Liver (tissue), 9 donors: ENCODE results near the gene PRSS1. TPM values are rescaled to one million over a fixed set of nuclear protein-coding genes. Genes with fewer than 3 reads are reported as not detected.

Source experiments
- DNase-seq: peaks from one replicate; pipeline ENCODE4 v3.0.0-alpha.2; 2017; ENCODE audit warnings: low spot score
- H3K27ac ChIP-seq, 2 donors: one replicate each; pipeline ENCODE4 v1.7.0; 2013; ENCODE audit warnings: inconsistent platforms in 2 of 2, low read length in 2 of 2, control low read depth in 1 of 2, low read depth in 1 of 2, mild to moderate bottlenecking in 1 of 2
- H3K27me3 ChIP-seq, 4 donors: one replicate each; pipeline versions ENCODE4 v1.6.1 to v1.7.0; 2013; ENCODE audit warnings: low read length in 3 of 4, inconsistent platforms in 1 of 4, mild to moderate bottlenecking in 1 of 4, moderate library complexity in 1 of 4; ENCODE audit not compliant: control insufficient read depth in 4 of 4, insufficient read depth in 4 of 4
- H3K36me3 ChIP-seq, 4 donors: one replicate each; pipeline versions ENCODE4 v1.6.1 to v1.7.0; 2013; ENCODE audit warnings: low read length in 3 of 4, mild to moderate bottlenecking in 3 of 4, low read depth in 1 of 4, moderate library complexity in 1 of 4; ENCODE audit not compliant: control insufficient read depth in 4 of 4, insufficient read depth in 3 of 4
- H3K4me1 ChIP-seq, 4 donors: one replicate each; pipeline versions ENCODE4 v1.6.1 to v1.7.0; 2013; ENCODE audit warnings: low read length in 3 of 4, mild to moderate bottlenecking in 3 of 4, moderate library complexity in 1 of 4; ENCODE audit not compliant: control insufficient read depth in 4 of 4, insufficient read depth in 4 of 4
- H3K4me3 ChIP-seq, 3 donors: one replicate each; pipeline versions ENCODE4 v1.6.1 to v1.7.0; 2013; ENCODE audit warnings: low read length in 3 of 3, control low read depth in 1 of 3, low read depth in 1 of 3, mild to moderate bottlenecking in 1 of 3
- H3K9ac ChIP-seq, 2 donors: one replicate each; pipeline ENCODE4 v1.7.0; 2013; ENCODE audit warnings: low read length in 2 of 2, mild to moderate bottlenecking in 2 of 2, moderate library complexity in 2 of 2, control low read depth in 1 of 2, low read depth in 1 of 2
- H3K9me3 ChIP-seq, 4 donors: one replicate each; pipeline versions ENCODE4 v1.6.1 to v1.7.0; 2013; ENCODE audit warnings: low read length in 3 of 4; ENCODE audit not compliant: control insufficient read depth in 4 of 4
- ATF3 ChIP-seq: IDR thresholded peaks from 2 replicates; pipeline ENCODE4 v1.6.1; 2016; ENCODE audit warnings: antibody characterized with exemption
- CTCF ChIP-seq: fragments of 150-350 bp; IDR thresholded peaks from 2 replicates; pipeline ENCODE4 v1.5.1; 2017; ENCODE audit warnings: improper control_type of control experiment, low read depth, low read length; ENCODE audit not compliant: missing input control
- EGR1 ChIP-seq, 2 donors: IDR thresholded peaks; 2 replicates each; pipeline ENCODE4 v1.6.1; 2016 to 2018; ENCODE audit warnings: antibody characterized with exemption in 2 of 2, low read depth in 2 of 2
- FOXA1 ChIP-seq: IDR thresholded peaks from 2 replicates; pipeline ENCODE4 v1.6.1; 2016; ENCODE audit warnings: antibody characterized with exemption
- FOXA2 ChIP-seq: IDR thresholded peaks from 2 replicates; pipeline ENCODE4 v1.6.1; 2016; ENCODE audit warnings: antibody characterized with exemption
- GABPA ChIP-seq, 2 donors: IDR thresholded peaks in 1 of 2; conservative IDR thresholded peaks in 1 of 2; 2 replicates each; pipeline ENCODE4 v1.6.1; 2016; ENCODE audit warnings: antibody characterized with exemption in 2 of 2, mild to moderate bottlenecking in 1 of 2, moderate library complexity in 1 of 2
- HNF4A ChIP-seq, 2 donors: conservative IDR thresholded peaks; 2 replicates each; pipeline ENCODE4 v1.6.1; 2016; ENCODE audit warnings: antibody characterized with exemption in 2 of 2, mild to moderate bottlenecking in 2 of 2
- HNF4G ChIP-seq: IDR thresholded peaks from 2 replicates; pipeline ENCODE4 v1.6.1; 2016; ENCODE audit warnings: antibody characterized with exemption
- JUND ChIP-seq, 2 donors: IDR thresholded peaks; 2 replicates each; pipeline ENCODE4 v1.6.1; 2016; ENCODE audit warnings: antibody characterized with exemption in 2 of 2
- MAX ChIP-seq: IDR thresholded peaks from 2 replicates; pipeline ENCODE4 v1.6.1; 2016; ENCODE audit warnings: antibody characterized with exemption
- NR2F2 ChIP-seq: IDR thresholded peaks from 2 replicates; pipeline ENCODE4 v1.6.1; 2016; ENCODE audit warnings: antibody characterized with exemption
- RAD21 ChIP-seq, 2 donors: IDR thresholded peaks; 2 replicates each; pipeline ENCODE4 v1.6.1; 2016; ENCODE audit warnings: antibody characterized with exemption in 2 of 2, mild to moderate bottlenecking in 2 of 2
- REST ChIP-seq: IDR thresholded peaks from 2 replicates; pipeline ENCODE4 v1.6.1; 2016; ENCODE audit warnings: antibody characterized with exemption, mild to moderate bottlenecking
- RXRA ChIP-seq, 2 donors: IDR thresholded peaks; 2 replicates each; pipeline ENCODE4 v1.6.1; 2017 to 2018; ENCODE audit warnings: antibody characterized with exemption in 2 of 2, mild to moderate bottlenecking in 1 of 2
- SP1 ChIP-seq: IDR thresholded peaks from 2 replicates; pipeline ENCODE4 v1.6.1; 2018; ENCODE audit warnings: antibody characterized with exemption, mild to moderate bottlenecking
- TAF1 ChIP-seq: conservative IDR thresholded peaks from 2 replicates; pipeline ENCODE4 v1.6.1; 2016; ENCODE audit warnings: antibody characterized with exemption, mild to moderate bottlenecking
- YY1 ChIP-seq: IDR thresholded peaks from 2 replicates; pipeline ENCODE4 v1.6.1; 2016; ENCODE audit warnings: antibody characterized with exemption, mild to moderate bottlenecking
- ZBTB33 ChIP-seq: IDR thresholded peaks from 2 replicates; pipeline ENCODE4 v1.6.1; 2016; ENCODE audit warnings: antibody characterized with exemption
- WGBS: extraction: QIAGEN DNeasy Blood & Tissue Kit; methylation state at CpG from one replicate; pipeline ENCODE4 v1.1.7; 2013; 5-methylcytosine and 5-hydroxymethylcytosine counted together
- polyA plus RNA-seq, 2 donors: library from polyadenylated mRNA; stranded (reverse) in 1 of 2; unstranded in 1 of 2; fragments of 200-250 nt in 1 of 2; fragments of >200 nt in 1 of 2; fragmentation: Nextera tagmentation in 1 of 2; extraction: Ambion mirVana in 1 of 2; gene quantifications; one replicate each; pipeline versions ENCODE4 v1.2.1 to v1.2.3, GENCODE V29; 2013 to 2015
- total RNA-seq, 2 donors: library from RNA; depleted of rRNA; stranded (reverse); fragments of >200 nt; gene quantifications; one replicate each; pipeline ENCODE4 v1.2.3, GENCODE V29; 2014
- donor health status: healthy.
- donor health status: healthy.
- donor health status: healthy.
- donor health status: healthy.
- donor health status: healthy.

PRSS1 gene
- total and polyA plus RNA-seq, 4 donors = not detected

- TF ChIP-seq YY1 (no peak), HNF4G (no peak), JUND (IDR thresholded peaks at IDR 0.05) (no peak), RAD21 (IDR thresholded peaks at IDR 0.05) (no peak), HNF4A (conservative IDR thresholded peaks at IDR 0.05) (no peak), CTCF (no peak), RXRA (IDR thresholded peaks at IDR 0.05) (no peak), FOXA2 (no peak), FOXA1 (no peak), EGR1 (IDR thresholded peaks at IDR 0.05; ENCODE audit: low read depth in 2 of 2) (no peak), NR2F2 (no peak), ATF3 (no peak), ZBTB33 (no peak), REST (no peak), TAF1 (no peak), MAX (no peak), GABPA (IDR thresholded peaks at IDR 0.05 in 1 of 2, conservative IDR thresholded peaks at IDR 0.05 in 1 of 2) (no peak), SP1 (no peak)
- WGBS = 75% methylated on average over 11 of the region's 11 CpGs
- peaks cover 0 to 11% (median 4%) of the 10 kb centered on the region in 4 donors for H3K27me3 ChIP-seq
- H3K36me3 ChIP-seq = no peaks in the 10 kb centered on the region
- peak; percentile 6 for DNase-seq
- H3K4me3 ChIP-seq = no peak overlapping the region
- peaks cover 11 to 15% (median 14%) of the 10 kb centered on the region in 4 donors for H3K4me1 ChIP-seq
- H3K27ac ChIP-seq = peak overlapping the region in 1 of 2 donors; percentile 63
- no peaks in the 10 kb centered on the region for H3K9me3 ChIP-seq
- H3K9ac ChIP-seq = peak overlapping the region in 1 of 2 donors; percentile 33
These were observed 49.5 kb downstream of the PRSS1 start for GRCh38 chr7:142798451-142799436.
